K562 (cell line): Measurements from ENCODE around the gene RBBP4. TPM values are rescaled to one million over a fixed set of nuclear protein-coding genes. Genes with fewer than 3 reads are reported as not detected.

Experiments used
- BRF2 ChIP-seq: IDR thresholded peaks from 3 replicates; pipeline ENCODE4 v1.6.1; 2011; ENCODE audit warnings: borderline replicate concordance, mild to moderate bottlenecking; ENCODE audit not compliant: insufficient read length, insufficient read depth
- CREB1 ChIP-seq, 2 experiments: sonication (generic) in 1 of 2; formaldehyde crosslinking in 1 of 2; IDR thresholded peaks; 2 replicates each; pipeline versions ENCODE4 v1.6.1 to v1.8.0; 2012 to 2022; ENCODE audit warnings: inconsistent platforms in 1 of 2, mild to moderate bottlenecking in 1 of 2, missing genetic modification reagents in 1 of 2, moderate library complexity in 1 of 2
- HLTF ChIP-seq: fragments of 450-650 bp; IDR thresholded peaks from 2 replicates; pipeline ENCODE4 v1.6.1; 2016
- NUFIP1 ChIP-seq: fragments of 450-650 bp; IDR thresholded peaks from 2 replicates; pipeline ENCODE4 v1.6.1; 2018; ENCODE audit not compliant: partially characterized antibody
- POLR2H ChIP-seq: IDR thresholded peaks from 2 replicates; pipeline ENCODE4 v1.6.1; 2016; ENCODE audit warnings: missing genetic modification characterization, low read depth, mild to moderate bottlenecking, control low read depth, missing compliant biosample characterization, moderate library complexity
- RBM25 ChIP-seq: fragments of 200-400 bp; formaldehyde crosslinking; IDR thresholded peaks from 2 replicates; pipeline ENCODE4 v1.6.1; 2018; ENCODE audit warnings: low read length, low read depth, moderate library complexity; ENCODE audit not compliant: severe bottlenecking
- STAG1 ChIP-seq: sonication (generic); formaldehyde crosslinking; IDR thresholded peaks from 2 replicates; pipeline ENCODE4 v1.5.0; 2020; ENCODE audit warnings: missing genetic modification reagents, borderline replicate concordance
- STAT5B ChIP-seq: fragments of 250-450 bp; sonication (Bioruptor Pico); IDR thresholded peaks from 2 replicates; pipeline ENCODE4 v1.8.0; 2021; ENCODE audit warnings: mild to moderate bottlenecking, inconsistent platforms
- UBTF ChIP-seq, 2 experiments: IDR thresholded peaks; 2 replicates each; pipeline ENCODE4 v1.6.1; 2012; ENCODE audit warnings: improper control_type of control experiment in 2 of 2, low read depth in 2 of 2, low read length in 2 of 2, borderline replicate concordance in 1 of 2
- ZBED1 ChIP-seq: IDR thresholded peaks from 2 replicates; pipeline ENCODE4 v1.6.1; 2014
- ZBTB33 ChIP-seq: sonication (generic); formaldehyde crosslinking; IDR thresholded peaks from 2 replicates; pipeline ENCODE4 v1.8.1; 2023; ENCODE audit warnings: mild to moderate bottlenecking, missing genetic modification reagents
- ZNF121 ChIP-seq: sonication (generic); formaldehyde crosslinking; conservative IDR thresholded peaks from 2 replicates; pipeline ENCODE4 v1.8.0; 2022; ENCODE audit warnings: missing genetic modification reagents
- ZNF124 ChIP-seq: sonication (generic); formaldehyde crosslinking; IDR thresholded peaks from 2 replicates; pipeline ENCODE4 v1.8.1; 2022; ENCODE audit warnings: missing genetic modification reagents
- polyA plus RNA-seq, 8 experiments: library from polyadenylated mRNA; depleted of rRNA in 4 of 8; stranded (reverse) in 5 of 8; unstranded in 3 of 8; fragments of >200 nt; fragmentation: Nextera tagmentation in 2 of 8; fragmentation: Illumina TruSeq in 1 of 8; extraction: Ambion mirVana in 2 of 8; extraction: Trizol in 1 of 8; gene quantifications; 2 replicates each; pipeline versions ENCODE4 v1.2.1 to v1.2.3, GENCODE V29; 2011 to 2014; ENCODE audit warnings: inconsistent platforms in 1 of 8, missing spikeins in 1 of 8
- total RNA-seq, 7 experiments: library from RNA; depleted of rRNA in 6 of 7; stranded (reverse); fragments of >200 nt in 6 of 7; fragmentation: Illumina TruSeq in 2 of 7; extraction: Trizol in 2 of 7; gene quantifications; 2 replicates each; pipeline versions ENCODE4 v1.2.1 to v1.2.3, GENCODE V29; 2011 to 2021; ENCODE audit warnings: low replicate concordance in 1 of 7
- TF ChIP-seq, protein P1 (sequence below): fragments of 250-450 bp; sonication (Bioruptor Pico); IDR thresholded peaks from 2 replicates; pipeline ENCODE4 v1.8.0; 2022; ENCODE audit warnings: inconsistent platforms
- TF ChIP-seq, protein P2 (sequence below): conservative IDR thresholded peaks from 2 replicates; pipeline ENCODE4 v1.6.1; 2011; ENCODE audit warnings: low read depth, mild to moderate bottlenecking, low read length; ENCODE audit not compliant: control insufficient read depth
- TF ChIP-seq, protein P3 (sequence below): fragments of 250-450 bp; sonication (Bioruptor Pico); IDR thresholded peaks from 2 replicates; pipeline ENCODE4 v1.8.0; 2022; ENCODE audit warnings: moderate library complexity, mild to moderate bottlenecking, inconsistent platforms

The RBBP4 gene
- total and polyA plus RNA-seq, 9 of the 15 experiments (the other 6 are each of a cell fraction or from before 2014, with no cell fraction given) = 185 to 409 (median 259) TPM

GRCh38 chr1:32652244-32652962 lies 1.4 kb downstream of the RBBP4 start (continued):
- TF ChIP-seq, protein P1, sequence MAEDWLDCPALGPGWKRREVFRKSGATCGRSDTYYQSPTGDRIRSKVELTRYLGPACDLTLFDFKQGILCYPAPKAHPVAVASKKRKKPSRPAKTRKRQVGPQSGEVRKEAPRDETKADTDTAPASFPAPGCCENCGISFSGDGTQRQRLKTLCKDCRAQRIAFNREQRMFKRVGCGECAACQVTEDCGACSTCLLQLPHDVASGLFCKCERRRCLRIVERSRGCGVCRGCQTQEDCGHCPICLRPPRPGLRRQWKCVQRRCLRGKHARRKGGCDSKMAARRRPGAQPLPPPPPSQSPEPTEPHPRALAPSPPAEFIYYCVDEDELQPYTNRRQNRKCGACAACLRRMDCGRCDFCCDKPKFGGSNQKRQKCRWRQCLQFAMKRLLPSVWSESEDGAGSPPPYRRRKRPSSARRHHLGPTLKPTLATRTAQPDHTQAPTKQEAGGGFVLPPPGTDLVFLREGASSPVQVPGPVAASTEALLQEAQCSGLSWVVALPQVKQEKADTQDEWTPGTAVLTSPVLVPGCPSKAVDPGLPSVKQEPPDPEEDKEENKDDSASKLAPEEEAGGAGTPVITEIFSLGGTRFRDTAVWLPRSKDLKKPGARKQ (CRISPR knock-in tag) = no peak
- TF ChIP-seq HLTF = no peak
- TF ChIP-seq BRF2 = no peak
- TF ChIP-seq UBTF (IDR thresholded peaks at IDR 0.05; ENCODE audit: borderline replicate concordance in 1 of 2, low read depth in 2 of 2, low read length in 2 of 2) = no peak
- TF ChIP-seq ZBED1 = no peak
- TF ChIP-seq ZBTB33 (CRISPR knock-in tag) = peak; percentile 96
- no peak for TF ChIP-seq NUFIP1
- TF ChIP-seq STAG1 (CRISPR knock-in tag) = no peak
- no peak for TF ChIP-seq STAT5B (CRISPR knock-in tag)
- TF ChIP-seq ZNF121 (CRISPR knock-in tag) = peak; percentile 95
- TF ChIP-seq POLR2H (tag) = 0 out of 2 replicates have a peak, but pooled peaks have one; percentile 24
- peak; percentile 66 for TF ChIP-seq RBM25
- TF ChIP-seq, protein P2, sequence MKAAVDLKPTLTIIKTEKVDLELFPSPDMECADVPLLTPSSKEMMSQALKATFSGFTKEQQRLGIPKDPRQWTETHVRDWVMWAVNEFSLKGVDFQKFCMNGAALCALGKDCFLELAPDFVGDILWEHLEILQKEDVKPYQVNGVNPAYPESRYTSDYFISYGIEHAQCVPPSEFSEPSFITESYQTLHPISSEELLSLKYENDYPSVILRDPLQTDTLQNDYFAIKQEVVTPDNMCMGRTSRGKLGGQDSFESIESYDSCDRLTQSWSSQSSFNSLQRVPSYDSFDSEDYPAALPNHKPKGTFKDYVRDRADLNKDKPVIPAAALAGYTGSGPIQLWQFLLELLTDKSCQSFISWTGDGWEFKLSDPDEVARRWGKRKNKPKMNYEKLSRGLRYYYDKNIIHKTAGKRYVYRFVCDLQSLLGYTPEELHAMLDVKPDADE = no peak
- TF ChIP-seq ZNF124 (CRISPR knock-in tag) = no peak
- no peak for TF ChIP-seq CREB1 (IDR thresholded peaks at IDR 0.05)
- no peak for TF ChIP-seq CREB1 (CRISPR knock-in tag; IDR thresholded peaks at IDR 0.05)
- TF ChIP-seq, protein P3, sequence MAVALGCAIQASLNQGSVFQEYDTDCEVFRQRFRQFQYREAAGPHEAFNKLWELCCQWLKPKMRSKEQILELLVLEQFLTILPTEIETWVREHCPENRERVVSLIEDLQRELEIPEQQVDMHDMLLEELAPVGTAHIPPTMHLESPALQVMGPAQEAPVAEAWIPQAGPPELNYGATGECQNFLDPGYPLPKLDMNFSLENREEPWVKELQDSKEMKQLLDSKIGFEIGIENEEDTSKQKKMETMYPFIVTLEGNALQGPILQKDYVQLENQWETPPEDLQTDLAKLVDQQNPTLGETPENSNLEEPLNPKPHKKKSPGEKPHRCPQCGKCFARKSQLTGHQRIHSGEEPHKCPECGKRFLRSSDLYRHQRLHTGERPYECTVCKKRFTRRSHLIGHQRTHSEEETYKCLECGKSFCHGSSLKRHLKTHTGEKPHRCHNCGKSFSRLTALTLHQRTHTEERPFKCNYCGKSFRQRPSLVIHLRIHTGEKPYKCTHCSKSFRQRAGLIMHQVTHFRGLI = no peak
